ENCODE measurements around the gene ZIC4. TPM values are rescaled to one million over a fixed set of nuclear protein-coding genes. Genes with fewer than 3 reads are reported as not detected.

ZIC4 gene
- total RNA-seq, 1 donor from 2014 or later: not detected

- intact Hi-C loops (cut with micrococcal nuclease): no loop called here
Measured at GRCh38 chr3:147393943-147394883, 12.1 kb downstream of the ZIC4 start.

DNA sequence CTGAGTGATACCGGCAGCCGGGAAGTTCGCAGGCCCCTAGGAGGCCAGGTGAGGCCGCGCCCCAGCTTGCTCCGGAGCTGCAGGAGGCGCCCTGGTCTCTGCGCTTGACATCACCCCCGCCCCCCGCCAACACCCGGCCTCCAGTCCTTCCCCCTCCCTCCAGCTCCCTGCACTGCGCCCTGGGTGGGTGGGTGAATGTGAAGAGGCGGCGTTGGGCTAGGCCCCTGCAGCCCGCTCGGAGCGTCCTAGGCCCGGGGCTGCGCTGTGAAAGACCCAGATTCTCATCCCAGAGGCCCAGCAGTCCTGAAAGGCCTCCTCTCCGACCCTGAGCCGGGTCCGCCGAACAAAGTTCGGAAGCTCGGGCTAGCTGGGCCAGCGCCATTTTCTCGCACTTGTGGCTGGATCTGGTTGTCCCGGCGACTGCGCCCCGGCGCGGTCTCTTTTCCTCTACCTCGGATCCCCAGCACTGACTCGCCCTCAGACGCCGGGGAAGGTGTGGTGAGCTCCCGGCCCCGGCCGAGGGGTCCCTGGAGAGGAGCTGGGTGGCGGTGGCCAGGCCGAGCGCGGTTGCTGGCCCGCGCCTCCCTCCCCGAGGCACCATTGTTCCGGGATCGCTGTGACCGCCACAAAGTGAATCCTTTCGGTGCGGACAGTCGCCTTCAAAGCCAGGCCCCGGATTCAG is 12.9 kb downstream of the ZIC4 start:
- intact Hi-C loops (cut with micrococcal nuclease): no loop called here

DNA sequence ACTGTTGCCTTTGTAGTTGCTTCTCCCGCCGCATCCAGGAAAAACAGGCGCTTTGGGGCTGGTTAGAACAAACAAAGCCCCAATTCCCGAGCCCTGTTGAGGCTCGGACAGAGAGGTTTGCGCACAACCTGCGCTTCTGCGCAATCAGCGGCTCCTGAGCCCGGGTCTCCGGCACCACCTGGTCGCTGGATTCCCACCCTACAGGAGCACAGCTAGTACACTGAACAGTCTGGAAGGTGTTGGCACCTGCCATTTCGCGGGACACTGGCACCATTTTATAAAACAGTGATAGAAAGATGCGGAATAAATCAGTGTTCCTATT is 13.8 kb downstream of the ZIC4 start:
- intact Hi-C loops (cut with micrococcal nuclease): no loop called here

DNA sequence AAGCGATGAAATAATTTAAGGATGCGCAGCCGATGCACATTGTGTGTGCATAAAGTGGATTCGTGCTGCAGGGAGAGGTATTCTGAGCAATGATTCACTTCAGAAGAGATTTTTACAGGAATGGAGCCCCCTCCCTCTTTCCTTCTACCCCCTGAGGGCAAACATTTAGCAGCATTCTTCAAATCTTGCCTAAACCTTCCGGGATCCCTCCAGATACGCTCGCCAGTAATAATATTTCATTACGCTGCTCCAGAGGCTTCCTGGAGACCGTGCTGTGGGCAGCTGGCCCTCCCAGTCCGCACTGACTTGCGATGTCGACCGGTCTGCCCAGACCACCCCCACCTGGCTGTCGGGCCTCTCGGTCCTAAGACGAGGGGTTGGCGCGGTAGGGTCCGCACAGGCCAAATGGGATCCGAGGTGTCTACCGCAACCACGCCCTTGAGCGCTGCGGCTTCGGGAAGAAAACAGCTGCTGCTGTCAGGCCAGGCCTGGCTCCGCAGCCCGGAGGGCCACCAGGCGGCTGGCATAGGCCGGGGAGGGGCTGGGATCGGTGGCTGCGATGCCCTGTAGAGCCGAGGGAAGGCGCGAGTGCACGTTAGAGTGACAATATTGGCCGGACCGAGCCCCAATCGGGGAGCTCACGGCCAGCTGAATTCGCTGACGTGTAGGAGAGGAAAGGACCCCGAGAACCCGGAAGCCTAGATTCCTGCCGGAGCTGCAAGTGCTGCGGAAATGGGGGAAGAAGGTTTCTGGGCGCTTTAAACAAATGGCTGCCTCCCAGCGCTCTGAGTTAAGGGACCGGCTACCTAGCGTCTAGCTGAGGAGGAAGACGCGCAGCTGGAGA is 14.3 kb downstream of the ZIC4 start:
- intact Hi-C loops (cut with micrococcal nuclease): loop anchor here (2.0 kb wide), 1 partner anchor 15 kb away; the partner anchor contains the start of gene ZIC4

DNA sequence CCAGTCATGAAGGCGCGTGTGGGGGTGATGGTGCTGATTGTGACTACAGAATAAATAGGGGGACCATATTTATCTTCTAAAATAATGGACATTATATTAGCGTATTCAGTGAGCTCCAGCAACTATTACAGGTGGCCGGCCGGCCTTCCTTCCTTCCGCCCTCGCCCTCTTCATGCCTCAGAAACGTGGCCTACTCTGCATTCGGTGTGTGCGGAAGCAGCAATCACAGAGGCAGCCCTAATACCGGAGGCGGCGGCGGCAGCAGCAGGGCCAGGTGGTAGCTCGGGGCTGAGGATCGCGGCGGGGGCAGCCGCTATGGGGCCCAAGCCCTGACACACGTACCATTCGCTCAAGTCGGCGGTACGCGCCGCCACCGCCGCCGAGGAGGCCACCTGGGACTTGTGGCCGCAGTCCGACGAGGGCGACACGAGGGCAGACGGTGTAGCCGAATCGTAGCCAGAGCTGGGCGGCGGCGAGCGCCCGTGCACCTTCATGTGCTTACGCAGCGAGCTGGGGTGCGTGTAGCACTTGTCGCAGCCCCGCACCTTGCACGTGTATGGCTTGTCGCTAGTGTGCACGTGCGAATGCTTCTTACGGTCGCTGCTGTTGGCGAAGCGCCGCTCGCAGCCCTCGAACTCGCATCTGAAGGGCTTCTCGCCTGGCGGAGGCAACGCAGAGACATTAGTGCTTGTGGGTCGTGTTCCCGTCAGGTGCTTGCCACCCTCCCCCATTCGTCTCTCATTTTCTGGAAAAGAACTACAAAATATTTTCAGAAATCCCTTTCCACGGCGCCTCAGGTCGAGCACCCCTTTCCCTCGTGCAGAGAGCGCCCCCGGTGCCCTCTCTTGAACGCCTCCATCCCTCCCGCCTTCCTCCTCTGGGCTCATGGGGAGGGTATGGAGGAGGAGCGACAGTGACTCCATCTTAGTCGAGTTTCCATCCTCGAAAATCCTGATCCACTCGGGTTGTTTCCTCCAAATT is 15.5 kb downstream of the ZIC4 start:
- intact Hi-C loops (cut with micrococcal nuclease): loop anchor here (1.0 to 2.0 kb wide), 2 partner anchors 16 to 31 kb away; partner anchors contain the start of gene ZIC4

- intact Hi-C loops (cut with micrococcal nuclease): loop anchor here (1.0 to 2.0 kb wide), 4 partner anchors 17 to 33 kb away; partner anchors contain the start of gene ZIC4
Measured at GRCh38 chr3:147389717-147390116, 16.6 kb downstream of the ZIC4 start.

GRCh38 chr3:147388700-147389580 is 17.4 kb downstream of the ZIC4 start:
- intact Hi-C loops (cut with micrococcal nuclease): loop anchor here (2.0 kb wide), 2 partner anchors 16 to 24 kb away; no protein-coding TSS in a partner anchor

GRCh38 chr3:147387885-147388699 is 18.3 kb downstream of the ZIC4 start:
- intact Hi-C loops (cut with micrococcal nuclease): loop anchor here (2.0 kb wide), 2 partner anchors 15 to 25 kb away; no protein-coding TSS in a partner anchor

DNA sequence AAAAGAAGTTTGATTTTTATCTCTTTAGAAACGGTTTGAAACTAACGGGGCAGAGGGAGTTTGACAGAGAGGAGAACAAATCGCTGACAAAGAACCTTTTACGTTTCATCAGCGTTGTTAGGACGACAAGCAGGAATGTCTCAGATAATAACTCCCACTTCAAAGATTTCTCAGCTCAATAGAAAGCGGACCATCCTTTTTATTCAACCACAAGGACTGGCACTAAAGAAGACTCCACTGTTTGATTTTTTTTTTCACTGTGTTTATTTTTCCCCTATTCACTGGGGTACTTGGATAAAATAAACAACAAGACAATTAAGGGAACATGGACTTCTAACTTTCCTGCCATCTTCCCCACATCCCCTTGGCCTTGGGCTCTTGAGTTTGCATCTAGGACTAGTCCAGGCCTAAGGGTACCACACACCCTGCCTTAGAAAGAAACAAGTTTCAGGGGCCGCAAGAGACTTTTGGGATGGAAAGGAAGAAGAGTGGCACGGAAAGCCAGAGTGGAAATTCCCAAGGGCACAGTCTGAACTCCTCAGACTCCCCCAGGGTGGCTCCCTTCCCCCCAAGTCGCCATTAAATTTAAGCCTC is 19.0 kb downstream of the ZIC4 start:
- intact Hi-C loops (cut with micrococcal nuclease): no loop called here

DNA sequence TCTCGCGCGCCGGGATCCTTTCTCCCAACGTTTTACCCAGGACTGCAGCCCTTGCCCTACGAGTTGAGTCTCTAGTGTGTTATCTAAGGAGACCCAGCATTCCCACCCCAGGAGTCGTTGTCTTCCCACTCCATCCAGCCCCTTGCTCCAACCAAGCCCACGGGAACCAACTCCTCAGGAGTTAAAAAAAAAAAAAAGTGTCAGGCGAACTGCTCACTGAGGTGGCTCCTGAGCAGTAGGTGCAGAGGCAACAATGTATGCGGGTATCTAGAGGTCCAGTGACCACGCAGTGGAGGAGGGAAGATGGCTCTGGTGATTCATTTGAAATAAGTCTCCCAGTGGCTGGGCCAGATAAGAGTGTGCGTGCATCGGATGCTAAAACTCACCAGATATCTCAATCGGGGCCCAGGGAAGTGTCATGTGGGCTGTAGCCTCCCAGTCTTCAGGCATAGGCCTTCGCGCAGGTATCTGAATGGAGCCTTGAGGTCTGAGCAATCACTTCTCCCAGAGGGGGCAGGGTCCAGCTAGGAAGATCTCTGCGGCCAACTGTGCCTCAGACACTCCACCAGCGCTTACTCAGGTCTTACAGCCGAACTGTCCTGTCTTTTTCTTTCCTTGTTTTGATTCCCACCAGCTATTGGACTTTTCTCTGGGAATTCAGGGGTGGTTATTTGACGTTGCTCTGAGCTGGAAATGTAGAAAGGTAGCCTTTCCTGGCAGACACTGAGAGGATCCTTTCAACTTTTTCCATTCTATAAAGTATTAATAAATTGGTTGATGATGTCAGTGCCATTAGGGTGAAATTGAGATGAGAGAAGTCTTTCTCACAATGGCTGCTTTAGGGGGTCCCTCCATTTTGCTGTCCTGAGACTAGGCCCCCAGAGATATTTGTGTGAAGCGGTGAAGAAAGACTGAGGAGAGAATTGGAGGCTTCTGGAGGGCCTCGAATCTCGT is 21.0 kb downstream of the ZIC4 start:
- intact Hi-C loops (cut with micrococcal nuclease): no loop called here

DNA sequence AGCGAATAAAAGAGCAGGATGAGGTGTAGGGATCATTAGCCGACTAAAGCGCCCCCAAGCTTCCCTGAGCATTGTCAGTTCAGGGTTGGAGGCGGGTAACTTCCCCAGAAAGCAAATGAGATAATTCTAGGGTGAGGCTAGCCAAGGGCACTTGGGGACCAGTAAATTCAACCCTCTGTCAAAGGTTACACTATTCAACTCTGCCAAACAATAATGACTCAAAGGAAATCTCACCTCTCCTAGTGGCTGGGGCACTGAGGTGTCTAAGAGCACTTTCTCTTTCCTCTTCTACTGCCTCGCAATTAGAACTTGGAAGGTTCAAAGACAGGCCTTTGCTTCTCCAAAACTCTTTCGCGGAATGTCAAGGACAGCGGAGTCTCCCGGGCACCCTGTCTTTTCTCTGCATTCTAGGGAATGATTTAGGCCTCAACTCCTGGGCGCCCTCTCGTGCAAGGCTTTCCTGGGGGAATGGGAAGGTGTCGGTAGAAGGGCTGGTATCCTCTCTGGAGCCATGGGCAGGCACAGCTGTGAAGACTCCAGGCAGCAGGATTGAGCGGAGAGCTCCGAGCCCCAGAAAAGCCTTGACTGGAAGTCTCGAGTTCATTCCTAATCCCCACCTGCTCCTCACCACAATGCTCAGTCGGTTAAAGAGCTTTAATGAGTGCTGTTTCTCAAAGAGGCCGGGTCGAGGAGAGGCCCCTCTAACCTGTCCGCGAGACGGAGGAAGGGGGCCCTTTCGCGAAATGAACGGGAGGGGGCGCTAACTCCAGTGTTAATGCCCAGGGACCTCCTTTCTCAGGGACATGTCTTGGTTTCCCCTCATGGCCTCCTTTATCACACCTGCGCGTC is 21.9 kb downstream of the ZIC4 start:
- intact Hi-C loops (cut with micrococcal nuclease): no loop called here

DNA sequence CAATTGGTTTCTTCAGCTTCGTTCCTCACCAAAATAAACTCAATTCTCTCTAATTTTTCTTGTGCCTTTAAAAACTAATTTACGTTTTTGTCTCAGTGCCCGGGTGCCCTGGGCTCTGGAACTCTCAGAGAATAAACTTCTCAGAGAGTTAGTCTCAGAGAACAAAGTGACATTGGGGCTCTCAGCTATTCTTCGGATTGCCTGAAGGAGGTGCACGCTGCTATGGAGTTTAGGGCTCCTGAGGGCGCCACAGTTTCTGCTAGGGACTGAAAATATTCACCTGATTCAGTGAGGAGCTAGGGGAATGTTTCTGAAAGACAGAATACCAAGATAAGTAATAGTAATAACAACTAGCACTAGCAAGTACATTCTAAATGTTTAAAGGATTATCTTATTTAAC is 22.7 kb downstream of the ZIC4 start:
- intact Hi-C loops (cut with micrococcal nuclease): no loop called here

DNA sequence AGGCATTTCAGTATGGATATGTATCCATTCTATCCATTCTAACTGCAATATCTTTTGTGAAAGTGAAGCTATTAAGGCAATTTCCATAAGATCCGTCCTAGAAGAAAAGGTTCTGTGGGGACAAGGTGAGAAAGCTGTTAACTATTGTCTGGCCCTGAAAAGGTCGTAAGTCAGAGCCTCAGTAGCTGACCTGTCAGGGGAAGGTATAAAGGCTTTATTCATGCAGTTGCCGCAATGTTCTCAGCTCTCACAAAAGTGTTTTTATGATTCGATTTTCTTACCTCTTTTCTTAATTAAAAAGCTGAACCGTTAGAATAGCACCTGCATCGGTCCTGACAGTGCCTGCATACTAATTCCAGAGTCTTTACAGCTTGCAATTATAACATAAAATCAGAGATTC is 24.7 kb downstream of the ZIC4 start:
- intact Hi-C loops (cut with micrococcal nuclease): no loop called here

GRCh38 chr3:147380977-147381376 is 25.4 kb downstream of the ZIC4 start:
- intact Hi-C loops (cut with micrococcal nuclease): no loop called here

DNA sequence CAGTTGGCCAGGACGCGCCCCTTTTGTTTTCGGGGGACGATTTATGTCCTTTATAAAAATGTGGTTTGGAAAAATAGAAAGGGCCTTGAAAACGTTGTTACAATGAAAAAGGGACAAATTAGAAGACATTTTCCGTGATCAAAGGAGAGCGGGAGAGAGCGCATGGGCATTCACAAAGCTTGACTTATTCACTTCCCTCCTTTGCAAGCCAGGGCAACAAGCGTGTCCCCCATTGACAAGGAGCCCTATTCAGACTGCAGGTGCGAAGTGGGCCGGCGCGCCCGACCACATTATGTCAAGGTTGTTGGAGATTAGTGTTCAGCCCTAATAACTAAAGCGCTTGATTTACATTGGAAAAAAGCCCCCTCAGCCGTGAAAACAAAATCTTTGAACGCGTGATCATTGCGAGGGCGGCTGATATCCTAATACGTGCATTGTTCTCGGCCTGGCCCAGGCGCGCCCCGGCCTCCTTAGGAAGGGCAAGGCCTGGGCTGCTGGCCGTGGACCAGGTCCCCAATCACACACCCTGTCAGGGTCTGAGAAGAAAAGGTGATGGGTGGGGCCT is 25.9 kb downstream of the ZIC4 start:
- intact Hi-C loops (cut with micrococcal nuclease): no loop called here

Data from T-helper 1 cell treated with Interleukin-12 subunit alpha and Interleukin-12 subunit beta and Interleukin-4 antibody, amounts not matched to agents 30 ng/mL and 1 ng/mL, for 36 hours (primary cell).